HPDE6-E6E7 (cell line): ENCODE measurements around the gene PGRMC2.
A peak's percentile ranks its signal among the peaks of the same experiment; 100 is the strongest.

Experiments
- DNase-seq: peaks from one replicate; pipeline ENCODE4 v3.0.0; 2011; ENCODE audit warnings: missing footprints; ENCODE audit errors: extremely low spot score

PGRMC2 gene

GRCh38 chr4:128287141-128287870, at the start of gene PGRMC2:
Gene PGRMC2 (minus strand): TSS chr4:128287813. CDS start chr4:128287790, 23 bp downstream.
- DNase-seq: no peak

- no peak for DNase-seq
These were observed 47.9 kb upstream of the PGRMC2 start for GRCh38 chr4:128335541-128335940.

DNA sequence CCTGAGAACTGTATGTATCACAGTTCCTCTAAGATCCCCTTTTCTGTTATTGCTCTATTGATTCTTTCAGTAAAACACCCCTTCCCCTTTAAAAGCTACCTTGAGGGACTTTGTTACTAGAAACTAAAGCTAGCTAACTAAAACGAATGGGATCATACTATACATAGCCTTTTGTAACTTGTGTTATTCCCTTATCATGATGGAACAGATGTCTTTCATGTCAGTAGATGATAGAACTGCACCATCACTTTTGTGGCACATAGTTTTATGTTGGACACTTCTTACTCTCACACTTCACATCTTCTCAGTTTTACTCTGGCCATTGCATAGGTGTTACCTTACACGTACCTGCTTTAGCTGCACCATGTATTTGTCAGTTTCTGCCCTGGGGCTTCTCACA, 46.6 kb upstream of the PGRMC2 start:
- no peak for DNase-seq

DNA sequence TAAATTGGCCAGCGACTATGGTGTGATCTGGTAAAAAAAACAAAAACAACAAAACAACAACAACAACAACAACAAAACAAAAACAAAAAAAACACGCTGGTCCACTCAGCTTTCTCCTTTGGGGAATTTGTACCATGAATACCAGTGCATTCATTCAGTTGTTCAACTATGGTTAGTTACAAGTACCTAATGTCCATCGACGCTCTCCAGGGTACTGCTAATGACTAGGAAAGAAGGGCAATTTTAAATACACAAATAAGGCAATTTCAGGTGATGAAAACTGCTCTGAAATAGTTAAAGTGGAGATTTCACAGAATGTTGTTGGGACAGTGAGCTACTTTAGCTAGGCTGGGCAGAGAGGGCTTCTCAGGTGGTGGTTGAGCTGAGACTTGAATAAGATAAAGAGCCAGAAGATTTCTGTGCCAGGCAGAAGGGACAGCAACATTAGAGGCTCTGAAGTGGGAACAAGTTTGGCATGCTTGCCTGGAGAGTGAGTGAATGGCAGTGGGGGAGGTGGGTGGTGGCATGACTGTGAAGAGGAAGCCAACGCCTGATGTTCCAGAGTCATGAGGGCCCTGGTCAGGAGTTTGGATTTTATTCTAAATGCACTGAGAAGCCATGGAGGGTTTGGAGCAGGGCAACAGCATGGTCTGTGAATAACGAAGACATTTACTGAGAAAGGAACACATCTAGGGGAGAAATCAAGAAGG, 45.9 kb upstream of the PGRMC2 start:
- no peak for DNase-seq

GRCh38 chr4:128332081-128332480, 44.5 kb upstream of the PGRMC2 start:
- DNase-seq: no peak

- DNase-seq: no peak
These were observed 42.0 kb upstream of the PGRMC2 start for GRCh38 chr4:128329638-128330037.

- DNase-seq: no peak
These were observed 40.5 kb upstream of the PGRMC2 start for GRCh38 chr4:128328106-128328505.

- no peak for DNase-seq
These were observed 35.8 kb upstream of the PGRMC2 start for GRCh38 chr4:128323401-128323800.

GRCh38 chr4:128322986-128323385, 35.4 kb upstream of the PGRMC2 start:
- peak; percentile 38 for DNase-seq

GRCh38 chr4:128322311-128322710, 34.7 kb upstream of the PGRMC2 start:
- peak; percentile 7 for DNase-seq

GRCh38 chr4:128320656-128321055, 33.0 kb upstream of the PGRMC2 start:
- no peak for DNase-seq

GRCh38 chr4:128315756-128316520, 28.3 kb upstream of the PGRMC2 start:
- DNase-seq: no peak

DNA sequence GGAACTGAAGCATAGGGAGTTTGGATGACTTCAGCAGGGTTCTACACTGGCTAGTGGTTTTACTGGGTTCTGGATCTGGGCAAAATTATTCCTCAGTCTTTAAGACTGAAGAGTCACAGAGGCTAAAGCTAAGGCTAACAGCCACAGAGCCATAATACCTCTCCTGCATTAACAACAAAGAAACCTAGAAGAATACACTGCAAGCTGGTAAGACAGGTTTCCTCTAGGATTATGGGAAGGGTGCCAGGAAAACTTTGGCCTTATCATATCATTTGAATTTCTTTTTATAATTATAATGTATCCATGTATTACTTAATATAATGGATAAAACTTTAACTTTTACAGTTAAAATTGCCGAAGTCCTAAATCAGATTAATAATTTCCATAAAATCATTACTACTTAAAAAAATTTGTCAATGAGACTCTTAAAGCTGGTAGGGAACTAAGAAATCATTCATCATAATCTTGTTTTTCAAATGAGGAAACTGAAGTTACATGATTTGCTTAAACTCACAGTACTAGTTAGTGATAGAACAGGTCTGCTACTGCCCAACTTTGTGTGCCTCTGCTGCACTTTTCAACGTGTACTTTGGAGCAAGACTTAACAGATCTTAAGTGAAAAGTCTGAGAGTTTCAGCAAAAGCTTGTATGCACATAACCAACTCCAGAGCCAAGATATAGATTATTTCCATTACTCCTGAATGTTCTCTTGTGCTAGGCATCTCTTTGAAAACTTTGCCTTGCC, 24.2 kb upstream of the PGRMC2 start:
- DNase-seq: no peak

GRCh38 chr4:128310266-128310697, 22.7 kb upstream of the PGRMC2 start:
- no peak for DNase-seq

- no peak for DNase-seq
These were observed 22.0 kb upstream of the PGRMC2 start for GRCh38 chr4:128309585-128309984.

DNA sequence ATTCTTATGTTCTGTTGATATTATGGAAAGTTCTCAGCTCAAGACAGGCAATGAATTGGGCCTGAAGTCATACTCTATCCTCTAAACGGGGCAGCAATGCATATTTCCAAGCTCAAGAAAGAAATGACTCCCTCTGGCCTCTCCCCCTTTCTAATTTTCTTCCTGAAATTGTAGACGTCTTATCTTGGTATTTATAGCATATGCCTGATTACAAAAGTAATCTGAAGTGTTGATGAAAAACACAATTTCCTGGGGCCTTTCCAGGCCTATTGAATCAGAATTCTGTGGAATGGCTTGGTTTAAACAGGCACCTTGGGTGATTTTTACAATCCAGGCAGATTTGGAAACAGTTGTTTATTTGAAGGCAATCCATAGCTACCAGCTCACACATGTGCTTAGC, 21.4 kb upstream of the PGRMC2 start:
- DNase-seq: no peak

GRCh38 chr4:128307123-128307571, 19.5 kb upstream of the PGRMC2 start:
- no peak for DNase-seq

- no peak for DNase-seq
These were observed 18.3 kb upstream of the PGRMC2 start for GRCh38 chr4:128305942-128306341.

GRCh38 chr4:128303986-128304385, 16.4 kb upstream of the PGRMC2 start:
- no peak for DNase-seq

GRCh38 chr4:128303405-128303785, 15.8 kb upstream of the PGRMC2 start:
- DNase-seq: no peak

DNA sequence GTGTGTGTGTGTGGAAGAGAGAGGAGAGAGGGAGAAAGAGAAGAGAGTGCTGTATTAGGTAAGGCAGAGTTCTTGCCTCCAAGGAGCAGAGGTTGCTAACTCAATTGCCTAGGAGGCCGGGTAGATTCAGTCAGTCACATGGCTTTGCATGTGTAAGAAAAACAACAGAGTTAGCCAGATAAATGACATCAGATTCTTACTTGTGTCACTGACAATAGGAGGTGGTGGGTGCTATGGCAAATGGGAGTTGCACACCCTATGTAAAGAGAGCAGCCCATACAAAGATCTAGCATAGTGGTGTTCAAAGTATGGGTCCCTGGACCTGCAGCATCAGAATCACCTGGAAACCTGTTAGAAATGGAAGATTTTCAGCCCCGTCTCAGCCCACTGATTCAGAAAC, 14.4 kb upstream of the PGRMC2 start:
- no peak for DNase-seq

DNA sequence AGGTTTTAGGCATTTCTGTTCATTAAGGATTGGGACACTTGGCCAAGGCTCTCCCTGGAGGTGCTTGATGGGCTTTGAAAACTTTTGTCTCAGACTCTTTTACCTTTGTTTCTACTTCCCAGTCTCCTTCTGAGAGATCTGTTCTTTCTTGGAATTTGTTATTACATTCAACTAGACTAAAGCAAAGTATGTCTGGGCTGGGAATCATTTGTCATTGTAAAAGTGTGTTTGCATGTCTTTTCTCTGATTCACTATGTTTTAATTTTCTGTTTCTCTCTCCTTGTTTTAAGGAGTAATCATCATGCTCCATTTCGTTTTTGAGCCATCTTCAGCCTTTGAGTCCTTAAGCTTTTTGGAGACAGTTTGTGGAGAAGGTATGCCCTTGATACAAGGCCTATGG, 12.2 kb upstream of the PGRMC2 start:
- no peak for DNase-seq
